ENCODE results near the gene TUBGCP2.

TUBGCP2 gene

GRCh38 chr10:133293810-133294119 lies 14.9 kb downstream of the TUBGCP2 start:
- Histone ChIP-seq H3K9me3 (ENCODE audit: control insufficient read depth, insufficient read depth, low read depth, low read length) (no peaks in the 10 kb centered on the region), H3K4me3 (ENCODE audit: low read depth, low read length) (no peak overlapping the region), H3K27ac (ENCODE audit: extremely low read depth, low read depth, low read length) (no peak overlapping the region), H3K36me3 (ENCODE audit: control insufficient read depth in 2 of 2, insufficient read depth in 1 of 2, low read length in 2 of 2) (peaks cover 13 to 88% of the 10 kb centered on the region in 2 experiments; a peak in 2 of 3 replicates), H3K4me1 (ENCODE audit: control insufficient read depth, insufficient read depth, low read length) (no peaks in the 10 kb centered on the region)
- TF ChIP-seq EGR2 (tag by site-specific recombination; IDR thresholded peaks at IDR 0.05; ENCODE audit: low read depth) (no peak), ZFP3 (tag by site-specific recombination; IDR thresholded peaks at IDR 0.05; ENCODE audit: low read depth) (no peak), ZNF184 (tag by site-specific recombination; IDR thresholded peaks at IDR 0.05) (no peak), ZNF596 (tag by site-specific recombination; IDR thresholded peaks at IDR 0.05) (no peak), ZNF777 (tag by site-specific recombination; IDR thresholded peaks at IDR 0.05; ENCODE audit: borderline replicate concordance) (no peak), ZNF311 (tag by site-specific recombination; IDR thresholded peaks at IDR 0.05; ENCODE audit: borderline replicate concordance) (no peak), ZNF658 (tag by site-specific recombination; IDR thresholded peaks at IDR 0.05) (no peak), ZNF701 (tag by site-specific recombination; IDR thresholded peaks at IDR 0.05) (no peak), ZNF660 (tag by site-specific recombination; IDR thresholded peaks at IDR 0.05) (no peak), ZBTB8A (tag by site-specific recombination; IDR thresholded peaks at IDR 0.05) (no peak)
- POLR2A ChIA-PET, result no interaction called here
- CTCF ChIA-PET, result interaction anchor here (1.1 kb wide), 1 partner anchor 20 kb away, joined by 3 read pairs; no protein-coding TSS in a partner anchor

DNA sequence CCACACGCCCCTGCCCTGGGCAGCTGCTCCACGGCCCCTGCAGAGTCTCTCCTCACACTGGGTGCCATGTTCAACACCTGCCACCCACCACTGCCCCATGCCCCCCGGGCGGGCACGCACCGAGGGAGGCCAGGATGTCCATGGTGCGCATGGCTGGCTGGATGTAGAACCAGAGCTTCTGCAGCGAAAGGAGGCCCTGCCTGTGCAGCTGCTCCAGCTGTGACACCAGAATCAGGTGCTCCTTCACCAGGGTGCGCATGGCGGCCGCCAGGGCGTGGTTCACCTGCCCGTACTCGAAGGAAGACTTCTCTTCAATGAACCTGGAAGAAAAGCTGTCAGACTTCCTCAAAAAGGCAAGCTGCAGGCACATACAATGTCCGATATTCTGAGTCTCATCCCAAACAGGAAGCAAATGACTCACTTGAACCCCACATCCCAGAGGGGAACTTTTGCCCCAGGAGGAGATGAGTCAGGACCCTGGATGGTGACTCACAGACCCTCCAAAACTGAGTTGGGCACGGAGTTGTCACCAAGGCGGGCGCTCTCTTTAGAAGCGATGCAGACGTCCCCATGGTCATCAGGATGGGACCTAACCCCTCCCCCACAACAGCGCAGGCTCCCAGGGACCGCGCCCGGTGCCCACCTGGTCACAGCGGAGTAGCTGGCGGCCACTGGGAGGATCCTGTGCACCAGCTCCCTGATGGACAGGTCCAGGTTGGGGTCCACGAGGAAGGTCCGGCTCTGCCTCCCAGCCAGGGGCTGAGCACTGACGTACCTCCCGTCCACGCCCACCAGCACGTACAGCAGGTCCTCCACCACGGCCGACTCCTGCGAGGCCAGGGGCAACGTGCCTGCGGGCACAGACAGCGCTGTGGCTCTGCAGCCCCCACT lies 15.5 kb downstream of the TUBGCP2 start:
- POLR2A ChIA-PET, result no interaction called here
- H3K36me3 ChIP-seq (ENCODE audit: control insufficient read depth in 2 of 2, insufficient read depth in 1 of 2, low read length in 2 of 2), result peaks cover 13 to 88% of the 10 kb centered on the region in 2 experiments; a peak in 2 of 3 replicates
- no peaks in the 10 kb centered on the region for H3K4me1 ChIP-seq (ENCODE audit: control insufficient read depth, insufficient read depth, low read length)
- H3K9me3 ChIP-seq (ENCODE audit: control insufficient read depth, insufficient read depth, low read depth, low read length), result no peaks in the 10 kb centered on the region
- TF ChIP-seq ZNF350 (tag by site-specific recombination; IDR thresholded peaks at IDR 0.05) (no peak), ZNF677 (tag by site-specific recombination; IDR thresholded peaks at IDR 0.05) (no peak), IKZF3 (tag by site-specific recombination; IDR thresholded peaks at IDR 0.05) (no peak)
- TF ChIP-seq, protein P1, sequence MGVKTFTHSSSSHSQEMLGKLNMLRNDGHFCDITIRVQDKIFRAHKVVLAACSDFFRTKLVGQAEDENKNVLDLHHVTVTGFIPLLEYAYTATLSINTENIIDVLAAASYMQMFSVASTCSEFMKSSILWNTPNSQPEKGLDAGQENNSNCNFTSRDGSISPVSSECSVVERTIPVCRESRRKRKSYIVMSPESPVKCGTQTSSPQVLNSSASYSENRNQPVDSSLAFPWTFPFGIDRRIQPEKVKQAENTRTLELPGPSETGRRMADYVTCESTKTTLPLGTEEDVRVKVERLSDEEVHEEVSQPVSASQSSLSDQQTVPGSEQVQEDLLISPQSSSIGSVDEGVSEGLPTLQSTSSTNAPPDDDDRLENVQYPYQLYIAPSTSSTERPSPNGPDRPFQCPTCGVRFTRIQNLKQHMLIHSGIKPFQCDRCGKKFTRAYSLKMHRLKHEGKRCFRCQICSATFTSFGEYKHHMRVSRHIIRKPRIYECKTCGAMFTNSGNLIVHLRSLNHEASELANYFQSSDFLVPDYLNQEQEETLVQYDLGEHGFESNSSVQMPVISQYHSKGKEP (tag by site-specific recombination; IDR thresholded peaks at IDR 0.05), result no peak
- CTCF ChIA-PET, result interaction anchor here (0.9 to 1.1 kb wide), 2 partner anchors 9 to 21 kb away, joined by 3 read pairs; no protein-coding TSS in a partner anchor
- no peak overlapping the region for H3K27ac ChIP-seq (ENCODE audit: extremely low read depth, low read depth, low read length)
- no peak overlapping the region for H3K4me3 ChIP-seq (ENCODE audit: low read depth, low read length)

GRCh38 chr10:133289761-133290160 lies 18.9 kb downstream of the TUBGCP2 start:
- no peak for TF ChIP-seq ZNF341 (tag by site-specific recombination; IDR thresholded peaks at IDR 0.05; ENCODE audit: low read depth)
- POLR2A ChIA-PET, result no interaction called here
- Histone ChIP-seq H3K36me3 (ENCODE audit: control insufficient read depth in 2 of 2, insufficient read depth in 1 of 2, low read length in 2 of 2) (peaks cover 12 to 80% of the 10 kb centered on the region in 2 experiments), H3K27ac (ENCODE audit: extremely low read depth, low read depth, low read length) (no peak overlapping the region), H3K4me1 (ENCODE audit: control insufficient read depth, insufficient read depth, low read length) (no peaks in the 10 kb centered on the region), H3K4me3 (ENCODE audit: low read depth, low read length) (no peak overlapping the region), H3K9me3 (ENCODE audit: control insufficient read depth, insufficient read depth, low read depth, low read length) (no peaks in the 10 kb centered on the region)
- CTCF ChIA-PET, result interaction anchor here (0.9 kb wide), 1 partner anchor 12 kb away, joined by 3 read pairs; no protein-coding TSS in a partner anchor

DNA sequence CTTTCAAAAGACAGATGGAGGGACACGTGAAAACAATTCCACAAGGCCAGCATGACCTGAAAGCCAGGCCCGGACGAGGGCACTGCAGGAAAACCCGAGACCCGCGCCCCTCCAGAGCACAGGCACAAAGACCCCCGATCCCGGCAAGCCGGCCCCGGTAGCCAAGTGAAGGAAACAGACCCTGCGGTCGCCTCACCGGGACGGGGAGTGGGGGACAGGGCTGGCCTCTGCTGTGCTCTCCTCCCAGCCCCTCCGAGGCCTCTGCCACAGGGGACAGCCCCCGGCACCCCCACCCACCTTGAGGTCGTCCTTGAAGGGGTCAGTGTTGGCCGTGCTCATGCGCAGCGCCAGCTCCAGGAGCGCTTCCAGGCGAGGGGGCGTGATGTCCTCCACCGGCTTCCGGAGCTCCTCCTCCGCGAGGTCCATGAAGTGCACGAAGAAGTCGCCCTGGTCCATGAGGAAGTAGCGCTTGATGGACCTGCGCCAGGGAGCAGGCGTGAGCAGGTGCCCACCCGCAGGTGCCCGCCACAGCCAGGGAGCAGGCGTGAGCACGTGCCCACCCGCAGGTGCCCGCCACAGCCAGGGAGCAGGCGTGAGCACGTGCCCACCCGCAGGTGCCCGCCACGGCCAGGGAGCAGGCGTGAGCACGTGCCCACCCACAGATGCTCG lies 20.7 kb downstream of the TUBGCP2 start:
- CTCF ChIA-PET, result no interaction called here
- no peak overlapping the region for H3K27ac ChIP-seq (ENCODE audit: extremely low read depth, low read depth, low read length)
- no peaks in the 10 kb centered on the region for H3K4me1 ChIP-seq (ENCODE audit: control insufficient read depth, insufficient read depth, low read length)
- peaks cover 16 to 80% of the 10 kb centered on the region in 2 experiments for H3K36me3 ChIP-seq (ENCODE audit: control insufficient read depth in 2 of 2, insufficient read depth in 1 of 2, low read length in 2 of 2)
- no peaks in the 10 kb centered on the region for H3K9me3 ChIP-seq (ENCODE audit: control insufficient read depth, insufficient read depth, low read depth, low read length)
- no peak overlapping the region for H3K4me3 ChIP-seq (ENCODE audit: low read depth, low read length)
- POLR2A ChIA-PET, result no interaction called here
- TF ChIP-seq ZSCAN30 (tag by site-specific recombination; IDR thresholded peaks at IDR 0.05) (no peak), ZNF280D (tag by site-specific recombination; IDR thresholded peaks at IDR 0.05) (no peak), ZNF548 (tag by site-specific recombination; IDR thresholded peaks at IDR 0.05) (no peak), ZXDB (tag by site-specific recombination; IDR thresholded peaks at IDR 0.05) (no peak), KLF1 (tag by site-specific recombination; IDR thresholded peaks at IDR 0.05) (no peak), ZNF138 (tag by site-specific recombination; IDR thresholded peaks at IDR 0.05; ENCODE audit: borderline replicate concordance) (no peak)
- TF ChIP-seq, protein P1 (tag by site-specific recombination; IDR thresholded peaks at IDR 0.05), result no peak

Data from HEK293 (cell line).